Fibroblast of lung (primary cell): ENCODE results near the gene FSD2. TPM values are rescaled to one million over a fixed set of nuclear protein-coding genes. Genes with fewer than 3 reads are reported as not detected.

Source experiments
- DNase-seq, 2 donors: peaks; one replicate each; pipeline versions ENCODE4 v3.0.0 to v3.0.0-alpha.2; 2010; ENCODE audit warnings: low read depth in 2 of 2
- H2AFZ ChIP-seq: 2 replicates; pipeline ENCODE4 v1.5.1; 2012; ENCODE audit warnings: low read length, control low read depth, inconsistent platforms
- H3K27ac ChIP-seq: 2 replicates; pipeline ENCODE4 v1.5.1; 2011; ENCODE audit warnings: low read length, control low read depth; ENCODE audit not compliant: insufficient read depth
- H3K27me3 ChIP-seq: 2 replicates; pipeline ENCODE4 v1.5.1; 2011; ENCODE audit warnings: mild to moderate bottlenecking, low read length; ENCODE audit not compliant: control insufficient read depth, insufficient read depth
- H3K36me3 ChIP-seq: 2 replicates; pipeline ENCODE4 v1.5.1; 2011; ENCODE audit warnings: low read length; ENCODE audit not compliant: control insufficient read depth, insufficient read depth
- H3K4me1 ChIP-seq: 2 replicates; pipeline ENCODE4 v1.5.1; 2011; ENCODE audit warnings: low read length; ENCODE audit not compliant: control insufficient read depth, insufficient read depth; ENCODE audit errors: extremely low read depth
- H3K4me2 ChIP-seq: 2 replicates; pipeline ENCODE4 v1.5.1; 2011; ENCODE audit warnings: low read length, control low read depth; ENCODE audit not compliant: insufficient read depth; ENCODE audit errors: extremely low read depth
- H3K4me3 ChIP-seq, 4 experiments: fragments of 200-600 bp in 1 of 4; sonication (generic) in 1 of 4; replicated peaks in 1 of 4; 2 replicates each; pipeline ENCODE4 v1.5.1; 2011 to 2016; ENCODE audit warnings: low read length in 4 of 4, low read depth in 3 of 4, mild to moderate bottlenecking in 3 of 4, control low read depth in 2 of 4, inconsistent platforms in 1 of 4, mixed read lengths in 1 of 4; ENCODE audit not compliant: insufficient read depth in 1 of 4; ENCODE audit errors: control extremely low read depth in 1 of 4
- H3K79me2 ChIP-seq: 2 replicates; pipeline ENCODE4 v1.5.1; 2012; ENCODE audit warnings: mild to moderate bottlenecking, low read length, inconsistent platforms; ENCODE audit not compliant: control insufficient read depth, insufficient read depth
- H3K9ac ChIP-seq: 2 replicates; pipeline ENCODE4 v1.5.1; 2011; ENCODE audit warnings: mild to moderate bottlenecking, low read length, control low read depth; ENCODE audit not compliant: insufficient read depth
- H3K9me3 ChIP-seq: 2 replicates; pipeline ENCODE4 v1.5.1; 2012; ENCODE audit warnings: low read depth, low read length; ENCODE audit not compliant: control insufficient read depth, insufficient read depth
- H4K20me1 ChIP-seq: 2 replicates; pipeline ENCODE4 v1.5.1; 2011; ENCODE audit warnings: low read length; ENCODE audit not compliant: control insufficient read depth, insufficient read depth; ENCODE audit errors: extremely low read depth
- CTCF ChIP-seq, 2 donors: IDR thresholded peaks in 1 of 2; conservative IDR thresholded peaks in 1 of 2; 1 replicate in 1 of 2; 2 replicates in 1 of 2; pipeline ENCODE4 v1.5.1; 2011 to 2012; ENCODE audit warnings: low read length in 2 of 2, control low read depth in 1 of 2, inconsistent platforms in 1 of 2, low read depth in 1 of 2, mild to moderate bottlenecking in 1 of 2
- EZH2 ChIP-seq: IDR thresholded peaks from 2 replicates; pipeline ENCODE4 v1.5.1; 2012; ENCODE audit warnings: low read length, control low read depth, mild to moderate bottlenecking; ENCODE audit errors: missing control alignments
- polyA plus RNA-seq, 2 donors: library from polyadenylated mRNA; depleted of rRNA in 1 of 2; stranded (reverse) in 1 of 2; unstranded in 1 of 2; fragments of >200 nt; gene quantifications; 2 replicates each; pipeline ENCODE4 v1.2.1, GENCODE V29; 2011 to 2012; ENCODE audit warnings: missing spikeins in 1 of 2
- total RNA-seq: library from RNA; depleted of rRNA; stranded (reverse); fragments of >200 nt; gene quantifications from 2 replicates; pipeline ENCODE4 v1.2.1, GENCODE V29; 2014

FSD2 gene
- total and polyA plus RNA-seq, 2 donors (not counting 1 experiment from before 2014, with no cell fraction given) = not detected

DNA sequence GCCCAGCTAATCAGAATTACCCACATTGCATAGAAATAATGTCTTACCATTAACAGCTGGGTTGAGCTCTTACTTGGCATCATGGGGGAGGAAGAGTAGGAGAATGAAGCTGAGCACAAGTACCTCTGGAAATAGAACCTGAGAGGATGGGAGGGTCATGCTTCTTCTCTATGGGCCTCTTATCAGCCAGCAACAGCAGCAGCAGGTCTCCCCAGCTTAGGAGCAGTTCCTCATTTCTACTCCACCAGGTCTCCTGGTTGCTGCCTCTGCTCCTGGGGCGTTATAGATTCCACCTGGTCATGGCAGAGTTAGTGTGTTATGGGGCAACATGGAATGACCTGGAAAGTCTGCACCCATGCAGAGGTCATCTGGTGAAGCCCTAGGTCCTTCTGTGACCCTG is 3.4 kb downstream of the FSD2 start:
- no peak overlapping the region for H3K4me2 ChIP-seq
- H3K9ac ChIP-seq = no peak overlapping the region
- H3K79me2 ChIP-seq = no peaks in the 10 kb centered on the region
- no peak overlapping the region for H3K4me3 ChIP-seq
- TF ChIP-seq CTCF (conservative IDR thresholded peaks at IDR 0.05 in 1 of 2, IDR thresholded peaks at IDR 0.05 in 1 of 2; ENCODE audit: low read depth in 1 of 2, low read length in 2 of 2) = no peak
- TF ChIP-seq EZH2 = no peak
- no peaks in the 10 kb centered on the region for H4K20me1 ChIP-seq
- H3K4me1 ChIP-seq = no peaks in the 10 kb centered on the region
- H3K27me3 ChIP-seq = peaks cover 17% of the 10 kb centered on the region
- no peak overlapping the region for H3K27ac ChIP-seq
- H2AFZ ChIP-seq = no peak overlapping the region
- no peaks in the 10 kb centered on the region for H3K9me3 ChIP-seq
- H3K36me3 ChIP-seq = no peaks in the 10 kb centered on the region
- DNase-seq = no peak

GRCh38 chr15:82799183-82799841 is 6.6 kb downstream of the FSD2 start:
- no peaks in the 10 kb centered on the region for H3K9me3 ChIP-seq
- no peak for TF ChIP-seq EZH2
- TF ChIP-seq CTCF (conservative IDR thresholded peaks at IDR 0.05 in 1 of 2, IDR thresholded peaks at IDR 0.05 in 1 of 2; ENCODE audit: low read depth in 1 of 2, low read length in 2 of 2) = no peak
- no peak overlapping the region for H2AFZ ChIP-seq
- no peaks in the 10 kb centered on the region for H3K36me3 ChIP-seq
- H3K27ac ChIP-seq = no peak overlapping the region
- H3K4me2 ChIP-seq = no peak overlapping the region
- no peak for DNase-seq
- peaks cover 17% of the 10 kb centered on the region for H3K27me3 ChIP-seq
- H3K9ac ChIP-seq = no peak overlapping the region
- H3K4me3 ChIP-seq = no peak overlapping the region
- no peaks in the 10 kb centered on the region for H3K4me1 ChIP-seq
- no peaks in the 10 kb centered on the region for H3K79me2 ChIP-seq
- no peaks in the 10 kb centered on the region for H4K20me1 ChIP-seq

- Histone ChIP-seq H3K9ac (no peak overlapping the region), H3K27ac (no peak overlapping the region), H4K20me1 (no peaks in the 10 kb centered on the region), H3K4me3 (no peak overlapping the region), H2AFZ (no peak overlapping the region), H3K4me2 (no peak overlapping the region), H3K79me2 (no peaks in the 10 kb centered on the region), H3K36me3 (no peaks in the 10 kb centered on the region), H3K9me3 (no peaks in the 10 kb centered on the region), H3K27me3 (peaks cover 17% of the 10 kb centered on the region), H3K4me1 (no peaks in the 10 kb centered on the region)
- TF ChIP-seq EZH2 (no peak), CTCF (conservative IDR thresholded peaks at IDR 0.05 in 1 of 2, IDR thresholded peaks at IDR 0.05 in 1 of 2; ENCODE audit: low read depth in 1 of 2, low read length in 2 of 2) (no peak)
- DNase-seq = no peak
Measured at GRCh38 chr15:82798531-82799166, 7.2 kb downstream of the FSD2 start.
